SK-N-SH (cell line): ENCODE data around the gene PEAK1.

ENCODE experiments used
- CTCF ChIP-seq: fragments of 200-600 bp; sonication (generic); IDR thresholded peaks from 2 replicates; pipeline ENCODE4 v1.6.1; 2017; ENCODE audit warnings: antibody characterized with exemption, mild to moderate bottlenecking, moderate library complexity
- EZH2phosphoT487 ChIP-seq: fragments of 200-600 bp; sonication (generic); IDR thresholded peaks from 2 replicates; pipeline ENCODE4 v1.6.1; 2017; ENCODE audit warnings: low read depth, mixed run types, mild to moderate bottlenecking, antibody characterized with exemption, moderate library complexity, borderline replicate concordance
- FOSL2 ChIP-seq: IDR thresholded peaks from 2 replicates; pipeline ENCODE4 v1.4.0; 2012; ENCODE audit warnings: low read depth, mild to moderate bottlenecking, moderate library complexity, borderline replicate concordance
- FOXM1 ChIP-seq: IDR thresholded peaks from 2 replicates; pipeline ENCODE4 v1.4.0; 2012; ENCODE audit warnings: low read depth, mild to moderate bottlenecking
- SMC3 ChIP-seq: IDR thresholded peaks from 2 replicates; pipeline ENCODE4 v1.6.1; 2012; ENCODE audit warnings: low read depth, low read length, improper control_type of control experiment

- no peak for TF ChIP-seq CTCF
- TF ChIP-seq SMC3: no peak
- TF ChIP-seq FOXM1: no peak
- TF ChIP-seq FOSL2: no peak
- no peak for TF ChIP-seq EZH2phosphoT487
Observed at GRCh38 chr15:77311020-77311419, 108.9 kb downstream of the PEAK1 start.
